ENCODE data around the gene ZRANB2.

GRCh38 chr1:71046891-71047634, 33.8 kb downstream of the ZRANB2 start:
- TF ChIP-seq CTCF (conservative IDR thresholded peaks at IDR 0.05; ENCODE audit: low read length) (no peak), EZH2phosphoT487 (IDR thresholded peaks at IDR 0.05; ENCODE audit: borderline replicate concordance, low read depth, low read length) (no peak)
